DMS153 treated with DMSO at 0.1 percent for 48 hours (cell line): ENCODE results near the gene COL13A1.

Experiments used
- DNase-seq: peaks from one replicate; lab custom pipeline; 2025; ENCODE audit not compliant: unreplicated experiment; lab: John Stamatoyannopoulos, UW

COL13A1 gene

DNA sequence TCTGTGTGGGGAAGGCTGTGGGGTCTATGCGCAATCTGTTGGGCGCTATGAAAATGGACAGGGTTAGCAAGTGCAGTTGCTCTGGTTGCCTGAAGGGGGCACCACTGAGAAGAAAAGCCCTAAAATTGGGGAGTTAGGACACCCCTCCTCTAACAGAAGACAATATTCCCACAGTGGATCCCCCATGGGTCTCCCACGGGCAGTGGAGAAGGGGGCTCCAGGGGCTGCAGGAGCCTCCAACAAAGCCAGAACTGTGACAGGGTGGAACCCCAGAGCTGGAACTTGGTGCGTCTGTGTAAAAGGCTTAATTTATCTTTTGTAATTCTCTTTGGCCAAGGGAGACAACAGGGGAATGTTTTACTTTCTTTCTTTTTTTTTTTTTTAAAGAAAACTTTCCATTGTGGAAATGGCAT is 12.5 kb upstream of the COL13A1 start:
- DNase-seq = no peak

- DNase-seq = no peak
These were observed 9.9 kb upstream of the COL13A1 start for GRCh38 chr10:69791812-69792211.

DNA sequence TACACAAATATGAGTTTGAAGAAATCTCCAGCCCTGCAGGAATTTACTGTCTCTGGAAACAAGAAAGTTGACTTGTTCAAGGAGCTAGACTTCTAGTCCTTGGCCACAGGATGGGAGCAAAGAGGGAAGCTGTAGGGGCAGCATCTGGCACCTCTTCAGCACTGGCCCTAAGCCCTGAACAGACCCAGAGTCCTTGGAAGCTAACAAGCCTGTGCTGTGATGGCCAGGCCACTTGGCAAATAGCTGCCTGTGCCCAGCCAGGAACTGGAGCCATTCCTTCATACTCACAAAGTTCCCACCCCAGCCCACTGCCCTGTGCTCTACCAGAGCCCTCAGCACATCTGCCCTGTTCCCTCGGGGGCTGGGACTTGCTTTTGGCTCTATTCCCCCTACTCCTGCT is 9.4 kb upstream of the COL13A1 start:
- DNase-seq = no peak

DNA sequence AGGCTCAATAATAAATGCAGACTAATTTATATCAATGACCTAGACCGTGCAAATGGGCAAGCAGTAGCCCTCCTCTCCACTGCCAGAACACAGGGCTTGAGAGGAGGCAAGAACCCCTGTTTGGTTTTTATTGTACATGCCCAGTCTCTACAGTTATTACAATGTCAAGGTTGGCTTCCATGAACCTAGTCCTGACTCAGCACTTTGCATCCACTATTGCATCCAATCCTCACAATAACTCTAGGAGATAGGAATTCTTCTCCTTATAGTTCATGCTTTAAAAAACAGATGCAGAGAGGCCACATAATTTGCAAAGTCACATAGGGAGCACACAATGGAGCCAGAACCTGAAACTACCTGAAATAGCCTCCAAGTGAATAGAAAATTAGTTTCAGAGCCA is 7.0 kb upstream of the COL13A1 start:
- DNase-seq = no peak

DNA sequence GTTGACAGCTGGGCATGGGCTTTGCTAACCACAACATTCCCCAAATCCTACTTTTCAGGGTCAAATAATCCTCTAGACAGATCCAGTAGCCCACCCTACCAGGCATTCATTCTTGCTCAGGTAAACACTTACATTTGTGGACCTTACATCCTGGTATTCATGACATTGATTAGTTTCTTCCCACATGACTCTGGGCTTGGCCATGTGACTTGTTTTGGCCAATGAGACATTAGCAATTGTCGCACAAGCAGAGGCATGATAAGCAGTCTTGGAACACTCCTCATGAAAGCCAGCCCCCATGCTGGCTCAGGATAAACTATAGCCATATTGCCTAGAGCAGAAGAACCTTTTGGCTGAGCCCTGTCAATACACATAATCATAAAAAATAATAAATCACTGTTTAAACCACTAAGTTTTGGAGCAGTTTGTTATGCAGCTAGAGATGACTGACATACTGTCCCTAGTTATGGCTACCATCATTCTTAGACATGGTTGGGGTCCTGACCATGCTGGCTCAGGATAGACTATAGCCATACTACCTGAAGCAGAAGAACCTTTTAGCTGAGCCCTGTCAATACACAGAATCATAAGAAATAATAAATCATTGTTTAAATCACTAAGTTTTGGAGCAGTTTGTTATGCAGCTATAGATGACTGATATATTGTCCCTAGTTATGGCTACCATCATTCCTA is 6.3 kb upstream of the COL13A1 start:
- no peak for DNase-seq

DNA sequence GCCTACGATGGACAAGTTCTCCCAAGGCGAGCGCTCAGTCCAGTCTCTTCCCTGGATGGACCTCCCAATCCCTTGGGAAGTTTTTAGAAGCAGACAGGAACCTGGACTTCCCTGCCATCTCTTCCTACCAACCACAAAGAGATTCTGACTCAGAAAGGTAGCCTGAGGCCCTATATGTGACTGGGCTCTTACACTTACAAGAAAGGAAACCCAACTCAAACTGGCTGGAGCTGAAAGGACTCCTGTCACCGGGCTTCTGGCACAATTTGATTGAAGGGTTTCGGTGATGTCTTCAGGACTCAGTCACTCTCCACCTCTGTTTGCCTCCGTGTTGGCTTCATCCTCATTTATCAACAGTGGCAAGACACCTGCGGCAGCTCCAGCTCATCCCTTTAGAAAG is 3.7 kb upstream of the COL13A1 start:
- DNase-seq = no peak

DNA sequence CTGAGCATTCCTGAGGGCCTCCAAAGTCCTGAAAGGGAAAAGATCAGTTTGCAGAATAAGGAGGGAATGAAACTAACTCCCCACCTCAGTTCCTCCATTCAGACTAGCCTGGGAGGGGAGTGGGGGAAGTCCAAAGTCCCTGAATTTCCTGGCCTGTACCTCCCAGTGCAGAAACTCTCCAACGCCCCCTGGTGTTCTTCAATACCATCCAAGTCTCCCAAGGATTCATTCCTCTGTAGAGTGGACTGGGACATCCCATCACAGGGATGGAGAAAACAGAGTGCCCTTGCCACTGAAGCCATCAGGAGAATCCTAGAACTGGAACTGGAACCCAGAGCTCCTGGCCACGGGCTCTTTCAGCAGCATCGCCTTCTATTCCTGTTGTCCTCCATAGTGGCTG is 1.6 kb upstream of the COL13A1 start:
- peak; percentile 8 for DNase-seq

GRCh38 chr10:69800665-69801064 is 1.0 kb upstream of the COL13A1 start:
- no peak for DNase-seq

DNA sequence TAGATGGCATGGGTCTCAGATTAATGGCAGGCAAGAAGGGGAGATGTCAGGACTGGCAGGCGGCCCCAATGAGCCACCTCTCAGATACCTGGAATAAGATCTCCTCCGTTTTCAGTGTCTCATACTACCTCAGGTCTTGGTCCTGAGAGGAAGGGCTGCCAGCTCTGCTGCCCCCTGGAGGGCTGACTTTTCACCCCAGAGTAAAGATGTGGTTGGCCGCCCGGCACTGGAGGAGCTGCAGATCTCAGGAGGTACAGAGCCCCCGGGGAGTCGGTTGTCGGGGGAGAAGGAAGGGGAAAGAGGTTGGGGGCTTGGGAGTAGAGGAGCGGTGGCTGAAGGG is 642 bp upstream of the COL13A1 start:
- DNase-seq = peak; percentile 39

- DNase-seq = no peak
These were observed 887 bp downstream of the COL13A1 start for GRCh38 chr10:69802424-69803161.

DNA sequence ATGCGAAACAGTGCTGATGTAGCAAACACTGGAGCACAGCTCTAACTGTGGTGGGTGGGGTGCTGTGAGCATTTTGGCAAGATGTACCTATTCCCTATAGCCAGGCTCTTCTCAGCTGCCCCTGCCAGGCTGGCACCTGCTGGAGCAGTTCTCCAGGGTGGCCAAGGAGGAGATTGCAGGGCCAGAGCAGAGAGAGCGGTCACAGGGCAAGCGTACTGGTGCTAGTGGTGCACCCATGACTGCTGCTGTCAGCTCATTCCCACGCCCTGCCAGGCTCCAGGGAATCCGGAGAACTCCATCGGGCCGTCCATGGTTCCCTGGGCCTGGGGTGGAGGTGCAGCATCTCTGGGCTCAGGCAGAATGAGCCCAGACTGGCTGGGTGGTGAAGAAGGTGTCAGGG is 2.1 kb downstream of the COL13A1 start:
- DNase-seq = no peak

DNA sequence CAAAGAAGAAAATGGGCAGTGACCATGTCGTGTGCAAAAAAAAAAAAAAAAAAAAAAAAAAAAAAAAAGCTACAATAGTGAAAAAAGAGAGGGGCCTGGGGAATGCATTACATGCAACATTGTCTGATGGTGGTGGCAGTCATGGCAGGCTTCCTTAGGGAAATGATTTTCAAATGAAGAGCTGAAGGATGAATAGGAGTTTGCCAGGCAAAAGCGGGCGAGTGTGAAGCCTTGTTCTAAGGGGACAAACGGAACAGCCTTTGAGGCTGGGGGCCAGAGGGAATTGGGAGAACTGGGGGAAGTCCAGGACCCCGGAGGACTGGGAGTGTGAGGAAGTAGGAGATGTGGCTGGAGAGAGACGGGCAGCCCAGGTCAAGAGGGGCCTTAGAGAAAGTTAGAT is 3.1 kb downstream of the COL13A1 start:
- DNase-seq = no peak

- DNase-seq = no peak
These were observed 5.4 kb downstream of the COL13A1 start for GRCh38 chr10:69807122-69807521.

GRCh38 chr10:69807696-69808095 is 6.0 kb downstream of the COL13A1 start:
- DNase-seq = no peak

- no peak for DNase-seq
These were observed 7.6 kb downstream of the COL13A1 start for GRCh38 chr10:69809318-69809717.

DNA sequence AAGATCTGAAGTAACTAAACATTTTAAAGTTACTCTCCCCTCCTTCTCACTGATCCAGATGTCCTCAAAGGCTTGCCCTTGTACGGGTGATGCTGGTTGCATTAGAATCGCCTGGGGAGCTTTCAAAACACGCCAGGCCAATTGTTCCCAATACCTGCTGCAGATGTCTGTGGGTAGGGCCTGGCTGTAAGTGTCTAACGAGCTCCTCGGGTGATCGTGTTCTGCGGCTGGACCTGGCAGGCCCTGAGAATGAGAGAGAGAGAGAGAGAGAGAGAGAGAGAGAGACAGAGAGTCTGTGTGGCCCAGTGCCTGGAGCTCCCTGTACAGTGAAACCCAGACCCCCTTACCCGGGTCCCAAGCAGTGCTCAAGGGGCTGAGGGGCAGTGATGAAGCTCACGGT is 8.4 kb downstream of the COL13A1 start:
- DNase-seq = no peak

GRCh38 chr10:69810675-69811397 is 9.1 kb downstream of the COL13A1 start:
- DNase-seq = no peak

DNA sequence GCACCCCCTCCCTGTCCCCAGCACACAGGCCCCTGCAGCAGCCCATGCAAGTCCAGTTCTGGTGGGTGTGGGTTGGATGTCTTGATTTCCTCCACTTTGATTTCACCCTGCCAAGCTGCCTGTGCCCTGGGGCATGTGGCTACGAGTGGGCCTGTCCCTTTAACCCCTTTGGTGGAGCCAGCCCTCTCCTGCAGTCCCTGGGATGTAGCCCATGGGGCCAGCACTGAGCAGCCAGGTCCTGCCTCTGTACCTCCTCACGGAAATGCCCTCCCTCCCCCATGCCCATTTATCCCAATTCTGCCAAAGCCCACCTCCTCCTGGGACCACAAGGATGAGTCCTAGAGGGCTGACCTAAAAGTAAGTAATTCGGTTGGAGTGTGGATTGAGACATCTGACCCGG is 11.9 kb downstream of the COL13A1 start:
- no peak for DNase-seq

DNA sequence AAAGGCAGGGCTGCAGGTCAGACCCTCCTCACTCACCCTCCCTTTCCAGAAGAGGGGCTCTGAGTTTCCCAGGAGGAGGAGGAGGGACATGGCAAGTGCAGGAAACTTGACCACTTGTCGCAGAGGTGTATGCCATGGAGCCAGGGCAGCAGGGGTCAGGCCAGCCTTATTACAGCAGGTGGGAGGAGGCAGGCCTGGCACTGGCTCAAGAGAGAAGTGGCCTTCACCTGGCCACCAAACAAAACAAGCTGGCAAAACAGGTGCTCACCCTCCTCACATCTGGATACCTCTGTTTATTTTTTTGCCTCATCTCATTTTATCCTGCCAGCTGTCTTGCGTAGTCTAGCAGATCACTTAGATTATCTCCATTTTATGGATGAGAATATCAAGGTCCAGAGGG is 12.5 kb downstream of the COL13A1 start:
- DNase-seq = no peak

DNA sequence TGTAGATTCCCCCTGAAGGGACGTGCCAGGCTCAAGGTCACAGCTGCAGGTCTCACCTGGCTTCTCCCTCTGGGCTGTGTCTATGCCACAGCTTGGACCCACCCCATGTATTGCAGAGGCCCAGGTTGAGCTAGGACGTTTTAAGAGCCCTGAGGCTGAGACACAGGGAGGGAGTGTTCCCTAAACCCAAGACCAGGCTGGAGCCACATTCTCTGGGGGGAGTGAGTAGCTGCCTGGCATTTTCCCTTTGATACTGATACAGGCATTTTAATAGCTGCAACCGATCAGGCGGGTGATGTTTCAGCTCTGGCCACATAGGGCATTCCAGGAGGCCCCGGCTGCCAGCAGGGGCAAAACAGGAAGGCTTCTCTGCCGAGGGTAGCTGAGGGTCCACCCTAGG is 13.4 kb downstream of the COL13A1 start:
- DNase-seq = no peak

DNA sequence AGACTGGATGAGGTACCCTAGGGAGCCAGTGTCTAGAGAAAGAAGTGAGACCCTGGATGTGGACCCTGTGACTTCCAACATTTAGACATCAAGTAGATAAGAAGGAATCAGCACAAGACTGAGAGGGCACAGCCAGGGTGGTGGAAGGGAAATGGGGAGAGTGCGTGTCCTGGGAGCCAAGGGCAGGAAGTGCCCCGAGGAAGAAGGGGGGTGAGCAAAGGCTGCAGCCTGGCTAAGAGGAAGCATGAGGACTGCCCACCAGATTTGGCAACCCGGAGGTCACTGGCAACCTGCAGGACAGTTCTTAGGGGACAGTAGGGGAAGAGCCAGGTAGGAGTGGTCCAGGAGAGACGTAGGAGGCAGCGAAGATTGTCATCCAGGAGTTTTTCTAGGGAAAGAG is 14.8 kb downstream of the COL13A1 start:
- no peak for DNase-seq

- no peak for DNase-seq
These were observed 15.4 kb downstream of the COL13A1 start for GRCh38 chr10:69817078-69817581.
